Endodermal cell (in vitro differentiated cells): Measurements from ENCODE around the gene PARN. TPM values are rescaled to one million over a fixed set of nuclear protein-coding genes. Genes with fewer than 3 reads are reported as not detected.
A peak's percentile ranks its signal among the peaks of the same experiment; 100 is the strongest.

Experiments
- DNase-seq: peaks from one replicate; pipeline ENCODE4 v3.0.0-alpha.2; 2017
- H3K27ac ChIP-seq: 2 replicates; pipeline ENCODE4 v1.5.1; 2013; ENCODE audit warnings: mild to moderate bottlenecking, low read depth, low read length, moderate library complexity
- H3K27me3 ChIP-seq: 2 replicates; pipeline ENCODE4 v1.6.1; 2013; ENCODE audit warnings: mild to moderate bottlenecking, low read length, moderate library complexity; ENCODE audit not compliant: insufficient read depth, control insufficient read depth, poor library complexity, severe bottlenecking
- H3K36me3 ChIP-seq: 2 replicates; pipeline ENCODE4 v1.7.0; 2013; ENCODE audit warnings: mild to moderate bottlenecking, low read length, moderate library complexity; ENCODE audit not compliant: control insufficient read depth, insufficient read depth
- H3K4me1 ChIP-seq: one replicate; pipeline ENCODE4 v1.7.0; 2013; ENCODE audit warnings: low read length; ENCODE audit not compliant: control insufficient read depth, insufficient read depth
- H3K4me3 ChIP-seq: 2 replicates; pipeline ENCODE4 v1.5.1; 2013; ENCODE audit warnings: mild to moderate bottlenecking, low read length, moderate library complexity
- H3K9ac ChIP-seq: 2 replicates; pipeline ENCODE4 v1.6.1; 2013; ENCODE audit warnings: mild to moderate bottlenecking, low read length, moderate library complexity; ENCODE audit not compliant: poor library complexity, severe bottlenecking; ENCODE audit errors: extremely low read depth
- H3K9me3 ChIP-seq: 2 replicates; pipeline ENCODE4 v1.6.1; 2013; ENCODE audit warnings: mild to moderate bottlenecking, low read length, moderate library complexity; ENCODE audit not compliant: control insufficient read depth
- H3K27ac Mint-ChIP-seq: 2 replicates; pipeline ENCODE4 v1.8.0; 2020; ENCODE audit warnings: mixed read lengths
- H3K27me3 Mint-ChIP-seq: 2 replicates; pipeline ENCODE4 v1.8.0; 2021; ENCODE audit warnings: mild to moderate bottlenecking, mixed read lengths; ENCODE audit not compliant: insufficient read depth
- H3K36me3 Mint-ChIP-seq: 2 replicates; pipeline ENCODE4 v1.8.0; 2020; ENCODE audit warnings: low read depth, mixed read lengths
- H3K4me1 Mint-ChIP-seq: 2 replicates; pipeline ENCODE4 v1.8.0; 2020; ENCODE audit warnings: mixed read lengths
- H3K4me3 Mint-ChIP-seq: 2 replicates; pipeline ENCODE4 v1.8.0; 2020; ENCODE audit warnings: mild to moderate bottlenecking, moderate library complexity, mixed read lengths
- H3K9me3 Mint-ChIP-seq: 2 replicates; pipeline ENCODE4 v1.8.0; 2020; ENCODE audit warnings: mild to moderate bottlenecking, mixed read lengths
- WGBS, 2 experiments: methylation state at CpG; one replicate each; pipeline versions ENCODE4 v1.1.5 to v1.1.7; 2013; ENCODE audit warnings: missing lambda C conversion rate in 2 of 2, mixed read lengths in 1 of 2; ENCODE audit not compliant: insufficient coverage in 1 of 2, insufficient read length in 1 of 2; 5-methylcytosine and 5-hydroxymethylcytosine counted together
- total RNA-seq, 2 donors: library from RNA; stranded (reverse); fragmentation: NEBNext Ultra II Directional in 1 of 2; extraction: Animal tissue kit (Norgen Biotek cat#: 25700) in 1 of 2; gene quantifications; 2 replicates in 1 of 2; 3 replicates in 1 of 2; pipeline ENCODE4 v1.2.1, GENCODE V29; 2021
- TF ChIP-seq, protein P1 (sequence below): fragments of 200-600 bp; sonication (generic); conservative IDR thresholded peaks from 2 replicates; pipeline ENCODE4 v1.5.0; 2021; ENCODE audit warnings: antibody characterized with exemption, mild to moderate bottlenecking

PARN gene
- total RNA-seq, 2 donors from 2014 or later: 43.7 to 45.7 TPM

GRCh38 chr16:14676633-14677032, 46.6 kb upstream of the PARN start:
- Histone ChIP-seq H3K9me3 (no peaks in the 10 kb centered on the region), H3K36me3 (no peaks in the 10 kb centered on the region), H3K9ac (no peak overlapping the region), H3K4me1 (no peaks in the 10 kb centered on the region), H3K27me3 (no peaks in the 10 kb centered on the region), H3K4me3 (no peak overlapping the region), H3K27ac (no peak overlapping the region)
- Mint-ChIP-seq H3K9me3 (no peaks in the 10 kb centered on the region), H3K4me1 (no peaks in the 10 kb centered on the region), H3K36me3 (no peaks in the 10 kb centered on the region), H3K27me3 (peaks cover 2% of the 10 kb centered on the region), H3K4me3 (no peak overlapping the region), H3K27ac (no peak overlapping the region)
- no peak for DNase-seq
- 71 to 89% methylated on average over 1 to 3 of the region's 3 CpGs for WGBS, 2 experiments
- TF ChIP-seq, protein P1, sequence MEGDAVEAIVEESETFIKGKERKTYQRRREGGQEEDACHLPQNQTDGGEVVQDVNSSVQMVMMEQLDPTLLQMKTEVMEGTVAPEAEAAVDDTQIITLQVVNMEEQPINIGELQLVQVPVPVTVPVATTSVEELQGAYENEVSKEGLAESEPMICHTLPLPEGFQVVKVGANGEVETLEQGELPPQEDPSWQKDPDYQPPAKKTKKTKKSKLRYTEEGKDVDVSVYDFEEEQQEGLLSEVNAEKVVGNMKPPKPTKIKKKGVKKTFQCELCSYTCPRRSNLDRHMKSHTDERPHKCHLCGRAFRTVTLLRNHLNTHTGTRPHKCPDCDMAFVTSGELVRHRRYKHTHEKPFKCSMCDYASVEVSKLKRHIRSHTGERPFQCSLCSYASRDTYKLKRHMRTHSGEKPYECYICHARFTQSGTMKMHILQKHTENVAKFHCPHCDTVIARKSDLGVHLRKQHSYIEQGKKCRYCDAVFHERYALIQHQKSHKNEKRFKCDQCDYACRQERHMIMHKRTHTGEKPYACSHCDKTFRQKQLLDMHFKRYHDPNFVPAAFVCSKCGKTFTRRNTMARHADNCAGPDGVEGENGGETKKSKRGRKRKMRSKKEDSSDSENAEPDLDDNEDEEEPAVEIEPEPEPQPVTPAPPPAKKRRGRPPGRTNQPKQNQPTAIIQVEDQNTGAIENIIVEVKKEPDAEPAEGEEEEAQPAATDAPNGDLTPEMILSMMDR: no peak

- no peak for DNase-seq
- Histone ChIP-seq H3K36me3 (peaks cover 17% of the 10 kb centered on the region), H3K9ac (no peak overlapping the region), H3K27ac (no peak overlapping the region), H3K9me3 (no peaks in the 10 kb centered on the region), H3K4me3 (no peak overlapping the region), H3K4me1 (no peaks in the 10 kb centered on the region), H3K27me3 (no peaks in the 10 kb centered on the region)
- 83 to 92% methylated on average over 7 of the region's 7 CpGs for WGBS, 2 experiments
- H3K4me1 Mint-ChIP-seq: no peaks in the 10 kb centered on the region
- no peak overlapping the region for H3K27ac Mint-ChIP-seq
- TF ChIP-seq, protein P1: no peak
- H3K36me3 Mint-ChIP-seq: peaks cover 14% of the 10 kb centered on the region
- no peak overlapping the region for H3K4me3 Mint-ChIP-seq
- H3K27me3 Mint-ChIP-seq: no peaks in the 10 kb centered on the region
- no peaks in the 10 kb centered on the region for H3K9me3 Mint-ChIP-seq
Measured at GRCh38 chr16:14672403-14672971, 42.4 kb upstream of the PARN start.

DNA sequence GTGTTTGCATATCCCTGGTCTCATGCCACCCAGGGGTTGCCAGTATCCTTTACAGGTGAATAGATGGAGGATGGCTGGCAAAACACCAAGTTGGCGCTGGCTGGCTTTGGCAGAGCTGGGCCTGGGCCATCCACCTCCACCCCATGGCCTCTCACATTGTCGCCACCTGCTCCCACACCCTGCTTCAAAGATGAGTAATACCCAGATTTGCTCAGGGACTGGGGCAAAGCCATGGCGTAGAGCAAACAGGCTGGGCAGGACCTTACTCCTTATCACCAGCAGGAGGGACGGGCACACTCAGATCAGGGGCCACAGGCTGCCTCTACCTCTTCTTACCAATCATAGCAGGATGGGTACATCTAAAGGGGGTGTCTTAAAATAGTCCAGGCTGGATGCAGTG, 39.7 kb upstream of the PARN start:
- H3K36me3 Mint-ChIP-seq: peaks cover 39% of the 10 kb centered on the region
- TF ChIP-seq, protein P1: peak; percentile 27
- 89 to 90% methylated on average over 3 to 4 of the region's 4 CpGs for WGBS, 2 experiments

More for the DNA sequence above, 39.7 kb upstream of the PARN start:
- Histone ChIP-seq H3K9me3 (no peaks in the 10 kb centered on the region), H3K36me3 (peaks cover 38% of the 10 kb centered on the region), H3K9ac (no peak overlapping the region), H3K27me3 (no peaks in the 10 kb centered on the region), H3K4me1 (no peaks in the 10 kb centered on the region), H3K4me3 (no peak overlapping the region), H3K27ac (no peak overlapping the region)
- Mint-ChIP-seq H3K27ac (no peak overlapping the region), H3K4me1 (no peaks in the 10 kb centered on the region), H3K9me3 (no peaks in the 10 kb centered on the region), H3K4me3 (no peak overlapping the region), H3K27me3 (no peaks in the 10 kb centered on the region)
- no peak for DNase-seq
